K562 (cell line): Measurements from ENCODE around the gene SAE1. TPM values are rescaled to one million over a fixed set of nuclear protein-coding genes. Genes with fewer than 3 reads are reported as not detected.

Experiments
- DMBX1 ChIP-seq: fragments of 250-450 bp; sonication (Bioruptor Pico); IDR thresholded peaks from 2 replicates; pipeline ENCODE4 v1.8.0; 2022; ENCODE audit warnings: inconsistent platforms, mild to moderate bottlenecking, moderate library complexity, borderline replicate concordance
- EZH2 ChIP-seq: IDR thresholded peaks from 2 replicates; pipeline ENCODE4 v1.6.1; 2012; ENCODE audit warnings: low read depth, mild to moderate bottlenecking, inconsistent platforms, low read length, borderline replicate concordance
- FOXK2 ChIP-seq, 2 experiments: fragments of 450-650 bp; IDR thresholded peaks in 1 of 2; conservative IDR thresholded peaks in 1 of 2; 2 replicates each; pipeline ENCODE4 v1.6.1; 2016; ENCODE audit warnings: low read depth in 2 of 2, mild to moderate bottlenecking in 1 of 2
- GMEB1 ChIP-seq: fragments of 250-450 bp; sonication (Bioruptor Pico); IDR thresholded peaks from 2 replicates; pipeline ENCODE4 v1.4.0; 2020; ENCODE audit warnings: mild to moderate bottlenecking
- MTF1 ChIP-seq: fragments of 250-450 bp; sonication (Bioruptor Pico); IDR thresholded peaks from 2 replicates; pipeline ENCODE4 v1.9.0; 2021; ENCODE audit warnings: moderate library complexity, mild to moderate bottlenecking, inconsistent platforms, borderline replicate concordance
- NFE2 ChIP-seq: IDR thresholded peaks from 2 replicates; pipeline ENCODE4 v1.6.1; 2014; ENCODE audit warnings: antibody characterized with exemption, low read depth
- RERE ChIP-seq: sonication (generic); formaldehyde crosslinking; IDR thresholded peaks from 2 replicates; pipeline ENCODE4 v1.8.0; 2023; ENCODE audit warnings: missing genetic modification reagents, mild to moderate bottlenecking, borderline replicate concordance
- SLC30A9 ChIP-seq: fragments of 250-450 bp; sonication (Bioruptor Pico); IDR thresholded peaks from 2 replicates; pipeline ENCODE4 v1.8.0; 2022; ENCODE audit warnings: mild to moderate bottlenecking, moderate library complexity
- SMAD2 ChIP-seq: fragments of 150-350 bp; IDR thresholded peaks from 2 replicates; pipeline ENCODE4 v1.6.1; 2014; ENCODE audit warnings: low read depth, mild to moderate bottlenecking, low read length
- SRSF3 ChIP-seq: fragments of 200-400 bp; formaldehyde crosslinking; IDR thresholded peaks from 2 replicates; pipeline ENCODE4 v1.6.1; 2016; ENCODE audit warnings: mild to moderate bottlenecking, low read length, moderate library complexity; ENCODE audit not compliant: insufficient read depth
- TAF7 ChIP-seq: fragments of 450-650 bp; IDR thresholded peaks from 2 replicates; pipeline ENCODE4 v1.6.1; 2016; ENCODE audit warnings: missing genetic modification characterization, missing compliant biosample characterization
- TEAD1 ChIP-seq, 2 experiments: fragments of 450-650 bp in 1 of 2; sonication (generic) in 1 of 2; formaldehyde crosslinking; IDR thresholded peaks; 2 replicates each; pipeline versions ENCODE4 v1.4.0 to v1.8.0; 2020 to 2022; ENCODE audit warnings: mild to moderate bottlenecking in 2 of 2, missing genetic modification reagents in 1 of 2
- TSC22D4 ChIP-seq: fragments of 450-650 bp; IDR thresholded peaks from 2 replicates; pipeline ENCODE4 v1.6.1; 2016; ENCODE audit warnings: missing genetic modification characterization, missing biosample characterization, control low read depth
- ZBTB1 ChIP-seq: sonication (generic); formaldehyde crosslinking; IDR thresholded peaks from 2 replicates; pipeline ENCODE4 v1.8.1; 2023; ENCODE audit warnings: missing genetic modification reagents, low read depth, mild to moderate bottlenecking, borderline replicate concordance
- ZFP1 ChIP-seq: fragments of 450-650 bp; formaldehyde crosslinking; IDR thresholded peaks from 2 replicates; pipeline ENCODE4 v1.4.0; 2020; ENCODE audit warnings: mild to moderate bottlenecking, mixed read lengths
- ZNF239 ChIP-seq: fragments of 250-450 bp; sonication (Bioruptor Pico); IDR thresholded peaks from 2 replicates; pipeline ENCODE4 v1.4.0; 2020; ENCODE audit warnings: mild to moderate bottlenecking
- ZNF449 ChIP-seq: fragments of 250-450 bp; sonication (Bioruptor Pico); IDR thresholded peaks from 2 replicates; pipeline ENCODE4 v1.8.0; 2022; ENCODE audit warnings: moderate library complexity, mild to moderate bottlenecking, inconsistent platforms
- ZNF695 ChIP-seq: fragments of 450-650 bp; formaldehyde crosslinking; IDR thresholded peaks from 2 replicates; pipeline ENCODE4 v1.4.0; 2020; ENCODE audit warnings: mild to moderate bottlenecking, moderate library complexity
- polyA plus RNA-seq, 8 experiments: library from polyadenylated mRNA; depleted of rRNA in 4 of 8; stranded (reverse) in 5 of 8; unstranded in 3 of 8; fragments of >200 nt; fragmentation: Nextera tagmentation in 2 of 8; fragmentation: Illumina TruSeq in 1 of 8; extraction: Ambion mirVana in 2 of 8; extraction: Trizol in 1 of 8; gene quantifications; 2 replicates each; pipeline versions ENCODE4 v1.2.1 to v1.2.3, GENCODE V29; 2011 to 2014; ENCODE audit warnings: inconsistent platforms in 1 of 8, missing spikeins in 1 of 8
- total RNA-seq, 7 experiments: library from RNA; depleted of rRNA in 6 of 7; stranded (reverse); fragments of >200 nt in 6 of 7; fragmentation: Illumina TruSeq in 2 of 7; extraction: Trizol in 2 of 7; gene quantifications; 2 replicates each; pipeline versions ENCODE4 v1.2.1 to v1.2.3, GENCODE V29; 2011 to 2021; ENCODE audit warnings: low replicate concordance in 1 of 7

The SAE1 gene
- total and polyA plus RNA-seq, 9 of the 15 experiments (the other 6 are each of a cell fraction or from before 2014, with no cell fraction given), result 82.8 to 299 (median 217) TPM

GRCh38 chr19:47225746-47226425 is 95.3 kb downstream of the SAE1 start (continued):
- TF ChIP-seq GMEB1 (CRISPR knock-in tag) (peak; percentile 74), TAF7 (tag) (no peak; the same call in 1 of the 2 replicates), ZNF695 (no peak), DMBX1 (CRISPR knock-in tag) (peak; percentile 31; the same call in 1 of the 2 replicates), EZH2 (no peak), NFE2 (peak; percentile 76), ZNF449 (no peak), RERE (CRISPR knock-in tag) (no peak; the same call in 1 of the 2 replicates), TSC22D4 (tag) (no peak), FOXK2 (conservative IDR thresholded peaks at IDR 0.05 in 1 of 2, IDR thresholded peaks at IDR 0.05 in 1 of 2; ENCODE audit: low read depth in 2 of 2) (no peak), MTF1 (CRISPR knock-in tag) (no peak), SLC30A9 (CRISPR knock-in tag) (0 out of 2 replicates have a peak, but pooled peaks have one; percentile 42), SRSF3 (no peak), ZBTB1 (CRISPR knock-in tag) (peak; percentile 82; the same call in 1 of the 2 replicates), SMAD2 (no peak), ZFP1 (no peak), ZNF239 (CRISPR knock-in tag) (no peak), TEAD1 (CRISPR knock-in tag; IDR thresholded peaks at IDR 0.05) (no peak; a peak in 1 of 4 replicates)
